ENCODE data around the gene RGS2.

The RGS2 gene

DNA sequence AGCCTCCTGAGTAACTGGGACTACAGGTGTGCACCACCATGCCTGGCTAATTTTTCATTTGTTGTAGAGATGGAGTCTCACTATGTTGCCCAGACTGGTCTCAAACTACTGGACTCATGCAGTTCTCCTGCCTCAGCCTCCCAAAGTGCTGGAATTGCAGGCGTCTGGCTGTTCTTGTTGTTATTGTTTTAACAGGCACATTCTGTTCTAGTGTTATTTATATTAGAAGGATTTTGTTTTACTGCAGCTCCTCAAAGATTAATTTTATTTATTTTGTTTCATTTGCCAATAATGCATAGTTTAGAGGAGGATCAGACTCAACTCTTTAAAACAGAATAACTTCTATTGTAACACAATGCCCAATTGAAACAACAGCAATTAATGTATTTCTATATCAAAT, 35.5 kb downstream of the RGS2 start:
- ATAC-seq (ENCODE audit: low read depth), result no peak
- H3K9me3 ChIP-seq (ENCODE audit: severe bottlenecking), result no peaks in the 10 kb centered on the region
- H3K27ac ChIP-seq (ENCODE audit: poor library complexity, severe bottlenecking), result no peak overlapping the region
- H3K4me3 ChIP-seq (ENCODE audit: severe bottlenecking), result no peak overlapping the region
- no peak for DNase-seq (ENCODE audit: low spot score)
- TF ChIP-seq, protein P1, sequence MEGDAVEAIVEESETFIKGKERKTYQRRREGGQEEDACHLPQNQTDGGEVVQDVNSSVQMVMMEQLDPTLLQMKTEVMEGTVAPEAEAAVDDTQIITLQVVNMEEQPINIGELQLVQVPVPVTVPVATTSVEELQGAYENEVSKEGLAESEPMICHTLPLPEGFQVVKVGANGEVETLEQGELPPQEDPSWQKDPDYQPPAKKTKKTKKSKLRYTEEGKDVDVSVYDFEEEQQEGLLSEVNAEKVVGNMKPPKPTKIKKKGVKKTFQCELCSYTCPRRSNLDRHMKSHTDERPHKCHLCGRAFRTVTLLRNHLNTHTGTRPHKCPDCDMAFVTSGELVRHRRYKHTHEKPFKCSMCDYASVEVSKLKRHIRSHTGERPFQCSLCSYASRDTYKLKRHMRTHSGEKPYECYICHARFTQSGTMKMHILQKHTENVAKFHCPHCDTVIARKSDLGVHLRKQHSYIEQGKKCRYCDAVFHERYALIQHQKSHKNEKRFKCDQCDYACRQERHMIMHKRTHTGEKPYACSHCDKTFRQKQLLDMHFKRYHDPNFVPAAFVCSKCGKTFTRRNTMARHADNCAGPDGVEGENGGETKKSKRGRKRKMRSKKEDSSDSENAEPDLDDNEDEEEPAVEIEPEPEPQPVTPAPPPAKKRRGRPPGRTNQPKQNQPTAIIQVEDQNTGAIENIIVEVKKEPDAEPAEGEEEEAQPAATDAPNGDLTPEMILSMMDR (IDR thresholded peaks at IDR 0.05; ENCODE audit: poor library complexity, severe bottlenecking), result no peak
- no peaks in the 10 kb centered on the region for H3K4me1 ChIP-seq (ENCODE audit: insufficient read depth, poor library complexity, severe bottlenecking)
- no peaks in the 10 kb centered on the region for H3K27me3 ChIP-seq (ENCODE audit: insufficient read depth, poor library complexity, severe bottlenecking)
- no peaks in the 10 kb centered on the region for H3K36me3 ChIP-seq (ENCODE audit: low read depth)

DNA sequence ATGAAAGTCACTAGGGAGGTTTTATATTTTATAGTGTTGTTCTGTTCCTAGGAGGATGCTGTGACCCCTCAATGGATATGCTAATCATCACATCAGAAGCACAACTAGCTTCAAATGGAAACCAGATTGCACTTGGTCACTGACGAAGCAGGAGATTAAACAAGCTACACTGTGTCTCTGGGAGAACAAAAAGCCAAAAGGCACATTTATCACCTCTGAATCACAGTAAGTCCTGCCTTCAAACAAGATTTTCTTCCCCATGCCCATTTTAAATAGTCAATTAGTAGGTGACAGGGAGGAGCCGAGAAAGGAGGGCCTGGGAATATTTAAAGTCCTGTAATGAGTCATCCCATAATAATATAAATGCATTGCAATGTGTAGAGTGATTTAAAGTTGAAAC, 38.1 kb downstream of the RGS2 start:
- H3K4me1 ChIP-seq (ENCODE audit: insufficient read depth, poor library complexity, severe bottlenecking), result no peaks in the 10 kb centered on the region
- H3K4me3 ChIP-seq (ENCODE audit: severe bottlenecking), result no peak overlapping the region
- no peak overlapping the region for H3K27ac ChIP-seq (ENCODE audit: poor library complexity, severe bottlenecking)
- no peaks in the 10 kb centered on the region for H3K36me3 ChIP-seq (ENCODE audit: low read depth)
- H3K27me3 ChIP-seq (ENCODE audit: insufficient read depth, poor library complexity, severe bottlenecking), result no peaks in the 10 kb centered on the region
- DNase-seq (ENCODE audit: low spot score), result no peak
- ATAC-seq (ENCODE audit: low read depth), result no peak
- TF ChIP-seq, protein P1 (IDR thresholded peaks at IDR 0.05; ENCODE audit: poor library complexity, severe bottlenecking), result no peak
- H3K9me3 ChIP-seq (ENCODE audit: severe bottlenecking), result no peaks in the 10 kb centered on the region

DNA sequence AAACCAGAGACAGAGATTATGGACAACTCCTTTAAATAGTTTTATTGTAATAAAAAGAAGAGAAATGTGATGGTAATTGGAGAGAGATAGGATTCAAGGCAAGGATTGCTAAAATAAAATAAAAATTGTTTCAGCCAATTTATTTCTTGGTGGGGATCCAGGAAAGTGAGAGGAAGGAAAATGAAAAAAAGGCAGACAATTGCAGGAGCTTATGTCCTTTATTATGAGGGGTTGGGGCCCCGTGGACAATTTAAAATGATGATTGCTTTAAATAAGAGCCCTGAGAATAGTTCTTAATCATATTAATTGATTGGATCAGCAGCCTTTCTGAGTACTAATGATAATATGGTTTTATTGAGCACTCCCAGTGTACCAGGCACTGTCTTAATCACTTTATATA, 40.2 kb downstream of the RGS2 start:
- Histone ChIP-seq H3K9me3 (ENCODE audit: severe bottlenecking) (no peaks in the 10 kb centered on the region), H3K27ac (ENCODE audit: poor library complexity, severe bottlenecking) (no peak overlapping the region), H3K4me3 (ENCODE audit: severe bottlenecking) (no peak overlapping the region), H3K27me3 (ENCODE audit: insufficient read depth, poor library complexity, severe bottlenecking) (no peaks in the 10 kb centered on the region), H3K4me1 (ENCODE audit: insufficient read depth, poor library complexity, severe bottlenecking) (no peaks in the 10 kb centered on the region), H3K36me3 (ENCODE audit: low read depth) (no peaks in the 10 kb centered on the region)
- DNase-seq (ENCODE audit: low spot score) (no peak), ATAC-seq (ENCODE audit: low read depth) (no peak)
- TF ChIP-seq, protein P1 (IDR thresholded peaks at IDR 0.05; ENCODE audit: poor library complexity, severe bottlenecking), result no peak

DNA sequence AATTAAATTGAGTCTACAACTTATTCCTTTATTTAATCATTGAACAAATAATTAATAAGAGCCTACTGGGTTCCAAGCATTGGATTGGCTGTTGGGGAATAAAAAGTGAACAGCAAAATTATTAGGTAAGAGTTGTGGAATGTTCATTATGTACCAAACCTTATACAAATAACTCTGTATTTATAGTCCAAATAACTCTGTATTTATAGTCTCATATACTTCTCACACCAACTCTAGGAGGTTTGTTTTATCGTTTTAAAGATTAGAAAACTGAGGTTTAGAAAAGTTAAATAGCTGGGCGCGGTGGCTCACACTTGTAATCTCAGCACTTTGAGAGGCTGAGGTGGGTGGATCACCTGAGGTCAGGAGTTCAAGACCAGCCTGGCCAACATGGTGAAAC, 40.6 kb downstream of the RGS2 start:
- no peaks in the 10 kb centered on the region for H3K36me3 ChIP-seq (ENCODE audit: low read depth)
- H3K4me1 ChIP-seq (ENCODE audit: insufficient read depth, poor library complexity, severe bottlenecking), result no peaks in the 10 kb centered on the region
- DNase-seq (ENCODE audit: low spot score), result no peak
- ATAC-seq (ENCODE audit: low read depth), result no peak
- no peak overlapping the region for H3K4me3 ChIP-seq (ENCODE audit: severe bottlenecking)
- TF ChIP-seq, protein P1 (IDR thresholded peaks at IDR 0.05; ENCODE audit: poor library complexity, severe bottlenecking), result no peak
- H3K27ac ChIP-seq (ENCODE audit: poor library complexity, severe bottlenecking), result no peak overlapping the region
- no peaks in the 10 kb centered on the region for H3K9me3 ChIP-seq (ENCODE audit: severe bottlenecking)
- no peaks in the 10 kb centered on the region for H3K27me3 ChIP-seq (ENCODE audit: insufficient read depth, poor library complexity, severe bottlenecking)

DNA sequence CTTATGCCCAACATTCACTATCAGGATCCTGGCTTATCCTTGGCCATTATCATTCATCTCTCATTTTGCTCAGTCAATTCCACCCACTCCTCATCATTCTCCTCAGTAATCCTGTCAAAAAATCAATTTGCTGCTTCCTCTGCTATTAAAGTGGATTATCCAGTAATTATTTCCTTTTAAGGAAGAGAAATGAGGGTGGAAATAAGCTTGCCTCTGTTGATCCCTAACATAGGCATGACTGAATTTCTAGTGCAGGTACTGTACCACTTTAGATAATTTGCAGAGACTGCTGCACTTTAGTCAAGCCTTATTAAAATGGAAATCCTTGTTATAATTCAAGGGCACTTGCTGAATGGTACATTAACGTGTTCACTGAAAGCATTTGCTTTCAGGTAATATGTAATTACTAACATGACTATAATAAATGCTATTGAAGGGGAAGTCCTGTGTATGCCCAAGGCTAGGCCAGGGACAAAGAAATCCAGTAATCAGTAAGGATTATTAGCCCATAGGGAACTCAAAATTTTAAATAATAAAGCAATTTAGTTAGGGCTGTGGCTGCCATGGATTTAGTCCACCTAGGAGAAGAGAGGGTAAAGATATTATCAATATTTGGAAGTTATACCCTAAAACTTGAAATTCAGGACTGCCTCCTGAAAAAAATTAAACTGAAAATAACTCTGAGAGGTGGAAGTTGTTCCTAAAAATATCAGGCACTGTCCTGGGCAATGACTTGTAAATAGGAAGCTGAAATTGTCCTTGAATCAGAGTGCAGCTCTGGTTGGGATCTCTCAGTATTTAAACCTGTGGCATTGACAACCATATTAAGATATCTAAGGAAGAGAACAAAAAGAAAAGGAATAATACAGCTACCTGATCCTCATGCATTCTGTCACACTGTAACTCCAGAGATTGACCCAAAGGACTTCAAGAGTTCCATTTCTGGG, 43.4 kb downstream of the RGS2 start:
- Histone ChIP-seq H3K4me1 (ENCODE audit: insufficient read depth, poor library complexity, severe bottlenecking) (no peaks in the 10 kb centered on the region), H3K9me3 (ENCODE audit: severe bottlenecking) (no peaks in the 10 kb centered on the region), H3K4me3 (ENCODE audit: severe bottlenecking) (no peak overlapping the region), H3K27me3 (ENCODE audit: insufficient read depth, poor library complexity, severe bottlenecking) (no peaks in the 10 kb centered on the region), H3K27ac (ENCODE audit: poor library complexity, severe bottlenecking) (no peak overlapping the region), H3K36me3 (ENCODE audit: low read depth) (no peaks in the 10 kb centered on the region)
- DNase-seq (ENCODE audit: low spot score), result no peak
- TF ChIP-seq, protein P1 (IDR thresholded peaks at IDR 0.05; ENCODE audit: poor library complexity, severe bottlenecking), result no peak
- no peak for ATAC-seq (ENCODE audit: low read depth)

Data from RWPE2 (cell line).